ENCODE data around the gene SCN8A.

Gene SCN8A

DNA sequence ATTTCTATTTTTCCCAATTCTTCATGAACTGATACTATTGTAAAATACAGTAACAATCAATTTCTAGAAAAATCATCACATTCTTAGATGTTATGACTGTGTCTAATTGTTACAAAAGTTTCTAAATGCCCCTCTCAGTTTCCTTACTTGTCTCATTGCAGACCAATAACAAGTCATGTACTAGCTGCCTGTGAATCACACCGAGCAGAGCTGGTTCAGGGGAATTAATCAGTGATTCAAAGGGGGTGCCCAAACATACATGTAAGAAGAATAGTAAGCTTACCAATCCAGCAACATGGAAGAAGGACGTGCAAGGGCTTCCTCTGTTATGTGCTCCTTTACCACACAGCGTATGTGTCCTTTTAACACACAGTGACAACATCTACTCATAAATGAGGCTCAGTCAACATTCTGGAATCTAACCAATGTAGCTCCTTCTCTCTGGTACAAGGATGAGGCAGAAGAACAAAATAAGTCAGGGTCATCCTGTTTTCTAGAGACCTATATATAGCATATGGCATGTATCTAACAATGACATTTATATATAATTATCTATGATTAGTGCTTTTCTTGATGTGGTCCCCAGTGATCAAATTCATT lies 126.4 kb downstream of the SCN8A start:
- no peak for DNase-seq

DNA sequence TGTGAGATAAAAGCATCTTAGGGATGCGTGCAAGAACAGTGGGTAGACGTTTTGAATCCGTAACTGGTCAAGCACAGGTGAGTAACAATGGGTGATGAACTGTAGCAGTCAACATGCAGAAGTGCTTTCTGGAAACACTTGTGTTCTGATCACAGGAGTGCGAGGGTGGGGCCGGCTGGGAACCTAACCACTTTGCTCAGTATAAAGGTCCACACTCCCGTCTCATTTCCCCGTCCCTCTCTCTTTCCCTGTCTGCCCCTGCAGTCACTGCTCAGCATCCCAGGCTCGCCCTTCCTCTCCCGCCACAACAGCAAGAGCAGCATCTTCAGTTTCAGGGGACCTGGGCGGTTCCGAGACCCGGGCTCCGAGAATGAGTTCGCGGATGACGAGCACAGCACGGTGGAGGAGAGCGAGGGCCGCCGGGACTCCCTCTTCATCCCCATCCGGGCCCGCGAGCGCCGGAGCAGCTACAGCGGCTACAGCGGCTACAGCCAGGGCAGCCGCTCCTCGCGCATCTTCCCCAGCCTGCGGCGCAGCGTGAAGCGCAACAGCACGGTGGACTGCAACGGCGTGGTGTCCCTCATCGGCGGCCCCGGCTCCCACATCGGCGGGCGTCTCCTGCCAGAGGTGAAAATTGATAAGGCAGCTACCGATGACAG lies 130.4 kb downstream of the SCN8A start:
- peak; percentile 54 for DNase-seq

DNA sequence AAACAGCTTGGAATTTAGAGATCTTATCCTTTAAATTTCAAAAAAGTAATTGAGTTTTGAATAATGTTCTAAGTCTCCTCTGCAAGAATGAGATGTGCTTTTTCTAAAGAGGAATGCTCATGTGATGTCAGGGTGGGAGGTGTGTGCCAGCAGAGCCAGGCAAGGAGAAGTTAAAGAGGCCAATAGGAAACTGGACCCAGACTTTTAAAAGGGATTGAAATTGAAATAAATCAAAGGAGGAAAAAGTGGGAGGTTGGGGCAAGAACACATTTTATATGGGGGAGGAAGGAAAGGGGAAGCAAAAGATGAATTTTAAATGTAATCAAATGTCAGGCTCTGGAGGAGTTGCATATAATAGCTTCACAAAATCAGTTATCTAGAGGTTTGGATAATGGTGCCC lies 131.4 kb downstream of the SCN8A start:
- no peak for DNase-seq

DNA sequence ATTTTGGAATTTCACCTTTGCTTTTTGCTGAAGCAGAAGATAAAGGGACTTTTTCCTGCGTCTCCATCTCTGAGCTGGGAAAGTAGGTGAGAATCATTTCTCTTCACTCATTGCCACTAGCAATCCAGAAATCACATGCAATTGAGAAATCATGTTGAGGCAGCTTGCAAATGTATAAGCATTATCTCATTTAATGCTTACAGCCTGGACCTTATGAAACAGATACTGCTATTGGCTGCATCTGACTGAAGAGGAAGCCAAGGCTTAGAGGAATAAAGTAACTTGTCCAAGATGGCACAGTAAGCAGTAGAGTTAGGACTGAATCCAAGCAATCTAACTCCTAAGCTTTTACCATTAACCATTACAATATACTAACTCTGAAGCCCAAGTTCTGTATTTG lies 135.1 kb downstream of the SCN8A start:
- DNase-seq = no peak

DNA sequence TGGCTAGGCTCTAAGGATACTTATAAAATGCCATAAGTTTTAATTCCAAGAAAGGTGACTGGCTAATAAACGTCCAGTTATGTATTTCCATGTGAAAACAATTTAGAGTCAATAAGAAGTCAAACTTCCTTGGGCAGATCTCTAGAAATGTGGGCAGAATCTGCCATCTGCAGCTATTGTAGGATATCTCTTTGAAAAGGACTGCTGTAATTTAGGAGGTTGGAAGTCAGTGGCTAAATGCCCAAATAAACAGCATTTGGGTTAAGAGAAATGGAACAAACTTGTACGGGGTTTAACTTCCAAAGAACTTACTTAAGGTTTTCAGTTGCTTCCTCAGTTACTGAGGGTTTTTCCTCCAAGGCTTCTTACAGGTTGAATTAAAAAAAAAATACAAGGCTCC lies 135.9 kb downstream of the SCN8A start:
- DNase-seq = no peak

DNA sequence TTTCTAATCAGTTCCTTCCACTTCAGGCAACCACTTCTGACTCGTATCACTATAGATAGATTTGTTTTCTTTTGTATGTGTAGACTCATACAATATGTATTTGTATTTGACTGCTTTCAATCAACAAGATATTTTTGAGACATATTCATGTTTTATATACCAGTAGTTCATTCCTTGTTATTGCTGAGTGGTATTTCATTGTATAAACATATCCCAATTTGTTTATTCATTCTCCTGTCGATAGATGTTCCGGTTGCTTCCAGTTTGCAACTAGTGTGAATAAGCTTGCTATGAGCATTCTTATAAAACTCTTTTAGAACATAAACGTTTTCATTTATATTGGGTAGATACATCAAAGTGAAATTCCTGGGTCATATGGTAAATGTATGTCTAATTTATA lies 138.3 kb downstream of the SCN8A start:
- DNase-seq = no peak

DNA sequence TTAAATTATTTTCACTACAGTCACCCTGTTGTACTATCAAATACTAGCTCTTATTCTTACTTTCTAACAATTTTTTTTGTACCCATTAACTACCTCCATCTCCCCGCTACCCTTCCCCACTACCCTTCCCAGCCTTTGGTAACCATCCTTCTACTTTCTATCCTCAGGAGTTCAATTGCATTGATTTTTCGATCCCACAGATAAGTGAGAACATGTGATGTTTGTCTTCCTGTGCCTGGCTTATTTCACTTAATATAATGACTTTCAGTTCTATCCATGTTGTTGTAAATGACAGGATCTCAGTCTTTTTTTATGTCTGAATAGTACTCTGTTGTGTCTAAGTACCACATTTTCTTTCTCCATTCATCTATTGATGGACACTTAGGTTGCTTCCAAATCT lies 139.7 kb downstream of the SCN8A start:
- DNase-seq = no peak

DNA sequence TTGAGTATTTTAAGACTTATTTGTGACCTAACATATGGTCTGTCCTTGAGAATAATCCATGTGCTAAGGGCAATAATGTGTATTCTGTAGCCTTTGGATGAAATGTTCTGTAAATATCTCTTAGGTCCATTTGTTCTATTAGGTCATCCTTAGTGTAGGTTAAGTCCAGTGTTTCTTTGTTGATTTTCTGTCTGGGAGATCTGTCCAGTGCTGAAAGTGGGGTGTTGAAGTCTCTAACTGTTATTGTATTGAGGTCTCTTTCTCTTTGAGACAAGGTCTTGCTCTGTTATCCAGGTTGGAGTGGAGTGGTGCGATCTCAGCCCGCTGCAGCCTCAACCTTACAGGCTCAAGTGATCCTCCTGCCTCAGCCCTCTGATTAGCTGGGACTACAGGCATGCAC lies 149.5 kb downstream of the SCN8A start:
- DNase-seq = no peak

DNA sequence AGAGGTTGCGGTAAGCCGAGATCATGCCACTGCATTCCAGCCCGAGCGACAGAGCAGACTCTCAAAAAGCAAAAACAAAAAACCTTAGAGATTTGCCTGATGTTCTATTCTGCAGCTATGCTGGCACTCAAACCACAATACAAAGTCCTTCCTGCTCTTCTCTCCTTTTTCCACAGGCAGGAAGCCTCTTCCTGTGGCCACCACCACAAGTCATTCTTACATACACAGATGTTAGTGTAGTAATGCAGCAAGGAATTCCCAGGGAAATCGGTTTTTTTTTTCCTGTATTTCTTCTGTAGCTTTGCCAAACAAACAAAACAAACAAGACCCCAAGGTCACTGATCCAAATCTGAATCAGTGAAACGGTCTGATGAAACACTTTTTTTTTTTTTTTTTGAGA lies 153.2 kb downstream of the SCN8A start:
- no peak for DNase-seq

DNA sequence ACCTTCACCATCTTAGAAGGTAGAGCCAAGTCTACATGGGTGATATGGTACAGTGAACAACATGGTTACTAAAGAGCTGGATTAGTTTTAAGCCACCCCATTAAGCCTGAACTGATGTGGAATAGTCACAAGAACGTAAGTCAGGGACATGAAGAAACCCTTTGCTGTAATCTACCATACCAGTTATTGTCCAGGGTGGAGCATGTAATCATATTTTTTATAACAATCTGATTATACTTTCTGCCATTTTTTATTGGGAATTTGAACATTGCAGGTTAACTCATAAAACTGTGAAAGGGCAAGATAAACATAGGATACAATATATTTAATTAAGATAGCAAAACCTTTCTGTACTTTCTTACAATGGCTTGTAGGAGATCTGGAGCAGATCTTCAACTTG lies 153.9 kb downstream of the SCN8A start:
- no peak for DNase-seq

DNA sequence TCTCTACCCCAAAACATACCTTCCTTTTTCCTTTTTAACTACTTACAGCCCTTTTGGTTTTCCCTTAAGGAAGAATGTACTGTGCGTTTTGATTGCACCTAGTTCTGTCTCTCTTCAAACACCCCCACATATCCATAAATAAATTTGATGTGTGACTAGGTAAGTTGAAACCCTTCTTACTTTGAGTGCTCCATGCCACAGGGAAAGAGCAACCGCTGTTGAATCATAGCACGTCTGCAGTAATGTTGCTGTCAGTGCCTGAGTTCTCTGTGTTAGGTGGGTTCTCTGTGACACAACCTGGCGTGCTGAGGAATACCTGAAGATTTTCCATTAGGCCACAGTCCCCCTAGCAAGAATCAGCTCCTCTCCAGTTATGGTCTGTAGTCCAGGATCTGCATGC lies 155.4 kb downstream of the SCN8A start:
- no peak for DNase-seq

DNA sequence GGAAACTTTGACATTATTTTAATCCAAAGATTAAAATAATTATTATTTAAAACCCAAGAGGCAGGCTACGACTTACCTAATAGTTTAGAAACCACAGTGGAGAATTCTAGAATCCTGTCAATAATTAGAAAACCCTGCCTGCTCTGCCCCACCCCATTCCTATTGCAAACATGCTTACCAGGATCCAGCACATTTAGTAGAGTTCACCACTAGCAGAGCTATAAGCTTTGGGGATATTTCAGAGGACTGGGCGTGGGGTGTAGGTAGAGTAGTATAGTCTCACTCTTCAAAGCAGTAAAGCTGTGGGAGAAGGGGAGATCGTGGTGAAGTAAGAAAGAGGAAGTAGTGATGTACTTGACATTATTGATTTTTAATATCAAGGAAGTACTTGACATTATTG lies 157.2 kb downstream of the SCN8A start:
- DNase-seq = no peak

DNA sequence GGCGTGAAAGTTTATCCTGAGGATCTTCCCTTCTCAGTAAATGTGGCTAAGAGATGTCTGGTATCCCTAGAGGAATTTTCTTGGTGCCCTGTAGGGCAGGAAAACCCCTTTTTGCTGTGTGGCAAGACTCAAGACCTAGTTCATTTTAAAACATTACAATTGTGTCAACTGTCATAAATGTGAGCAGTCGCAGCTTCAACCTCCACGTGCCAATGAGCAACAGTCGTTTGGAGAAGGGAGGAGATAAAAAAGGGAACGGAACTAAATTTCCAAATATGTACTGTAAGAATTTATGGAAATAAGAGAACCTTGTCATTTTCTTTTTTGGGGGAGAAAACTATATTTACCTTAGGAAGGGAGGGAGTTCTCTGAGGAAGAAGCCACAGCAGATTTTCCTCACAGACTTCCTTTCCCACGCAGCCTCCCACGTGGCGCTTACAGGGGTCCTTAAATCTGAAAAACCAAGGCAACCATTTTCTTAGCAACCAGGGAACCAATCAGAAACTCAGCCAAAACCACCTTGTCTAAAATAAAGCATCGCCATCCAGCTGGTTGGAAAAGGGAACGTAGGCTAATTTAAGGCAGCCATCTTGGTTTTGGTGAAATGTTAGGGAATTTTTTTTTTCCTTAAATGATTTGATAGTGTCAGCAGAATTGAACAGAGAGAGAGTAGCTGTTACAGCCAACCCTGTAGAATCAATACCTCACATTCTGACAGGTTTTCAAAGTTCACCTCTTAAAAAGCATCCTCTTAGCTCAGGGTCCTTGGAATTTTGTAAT lies 158.4 kb downstream of the SCN8A start:
- no peak for DNase-seq

DNA sequence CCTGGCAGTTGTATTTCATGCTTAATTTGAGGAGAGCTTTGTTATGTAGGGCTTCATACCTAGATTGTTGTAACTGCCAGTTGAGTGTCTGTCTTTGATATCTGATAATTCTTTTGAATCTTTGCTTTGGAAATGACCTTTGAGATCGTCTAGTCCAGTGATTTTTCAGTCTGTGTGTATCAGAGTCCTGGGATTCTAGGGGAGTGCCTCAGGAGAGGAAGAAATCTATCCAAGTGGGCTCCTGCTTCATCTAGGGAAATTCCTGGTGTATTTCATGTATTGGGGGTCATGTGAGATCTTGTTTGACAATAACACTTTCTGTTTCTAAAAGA lies 158.9 kb downstream of the SCN8A start:
- DNase-seq = no peak

DNA sequence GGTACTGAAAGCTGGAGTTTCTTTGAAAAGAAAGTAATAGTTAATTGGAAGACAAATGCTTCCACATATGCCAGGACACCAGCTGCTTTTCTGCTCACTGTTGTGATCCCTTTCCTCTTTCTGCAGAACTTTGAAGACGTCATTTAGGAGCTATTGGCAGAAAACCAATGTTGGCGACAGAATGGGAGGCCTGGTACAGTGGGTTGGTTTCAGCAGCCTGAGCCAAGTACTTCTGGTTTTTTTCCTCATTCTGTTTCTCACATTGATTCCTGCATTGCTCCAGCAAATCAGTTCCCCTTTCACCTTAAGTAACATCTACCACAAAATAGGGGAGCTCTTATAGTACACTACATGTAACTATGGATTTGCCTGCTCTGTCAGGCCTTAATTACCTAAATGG lies 160.6 kb downstream of the SCN8A start:
- no peak for DNase-seq

DNA sequence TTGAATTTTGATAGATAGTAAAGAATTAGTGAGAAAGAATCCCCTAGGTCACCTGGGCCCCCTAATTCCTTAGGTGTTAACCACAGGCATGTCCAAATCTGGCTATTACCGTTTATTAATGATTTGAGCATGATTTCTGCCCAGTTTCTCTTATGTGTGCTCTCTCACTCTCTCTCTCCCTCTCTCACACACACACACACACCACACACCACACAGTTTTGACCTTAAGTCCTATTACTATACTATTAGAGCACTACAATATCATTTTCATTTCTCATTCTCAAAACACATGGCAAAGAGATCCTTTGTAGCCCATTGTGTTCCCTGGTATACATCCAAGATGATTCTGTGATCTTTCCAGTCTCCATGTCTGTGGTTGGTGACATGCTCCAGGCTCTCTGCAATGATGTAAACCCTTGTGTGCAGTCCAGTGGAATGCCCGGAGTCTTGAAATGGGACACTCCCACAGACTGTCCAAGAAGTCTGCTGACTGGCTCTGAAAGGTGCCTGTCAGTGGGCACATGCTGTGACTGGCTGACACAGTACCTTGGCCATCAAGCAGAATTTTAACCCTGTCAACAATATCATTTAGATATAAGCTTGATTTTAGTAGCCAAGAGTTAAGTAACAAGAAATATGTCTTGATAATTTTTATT lies 161.3 kb downstream of the SCN8A start:
- peak; percentile 15 for DNase-seq

DNA sequence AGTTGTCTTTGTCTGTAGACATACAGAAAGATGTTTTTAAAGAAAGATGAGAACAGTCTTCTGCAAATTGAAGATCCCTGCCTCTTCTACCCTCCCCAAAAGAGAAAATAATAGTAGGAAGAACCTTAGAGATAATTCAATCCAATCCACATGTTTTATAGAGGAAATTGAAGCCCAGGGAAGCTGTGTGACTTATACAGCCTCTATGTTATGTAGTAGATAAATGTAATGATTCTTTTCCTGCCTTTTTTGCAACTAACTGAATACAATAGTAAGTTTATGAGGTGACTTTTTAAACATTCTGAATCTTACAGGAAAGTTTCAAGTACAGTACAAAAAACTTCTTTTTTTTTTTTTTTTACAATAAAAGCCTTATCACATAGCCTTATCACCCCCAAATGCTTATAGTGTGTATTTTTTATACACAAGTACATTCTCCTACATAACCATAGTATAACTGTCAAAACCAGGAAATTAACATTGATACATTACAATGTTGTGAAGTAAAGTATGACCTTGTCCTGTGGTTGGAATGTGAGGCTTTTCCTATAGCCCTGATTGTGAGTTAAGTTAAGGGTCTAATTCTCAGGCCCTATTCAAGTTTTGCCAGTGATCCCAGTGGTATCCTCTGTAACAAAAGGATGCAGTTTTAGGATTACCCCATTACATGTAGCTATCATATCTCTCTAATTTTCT lies 163.1 kb downstream of the SCN8A start:
- no peak for DNase-seq

DNA sequence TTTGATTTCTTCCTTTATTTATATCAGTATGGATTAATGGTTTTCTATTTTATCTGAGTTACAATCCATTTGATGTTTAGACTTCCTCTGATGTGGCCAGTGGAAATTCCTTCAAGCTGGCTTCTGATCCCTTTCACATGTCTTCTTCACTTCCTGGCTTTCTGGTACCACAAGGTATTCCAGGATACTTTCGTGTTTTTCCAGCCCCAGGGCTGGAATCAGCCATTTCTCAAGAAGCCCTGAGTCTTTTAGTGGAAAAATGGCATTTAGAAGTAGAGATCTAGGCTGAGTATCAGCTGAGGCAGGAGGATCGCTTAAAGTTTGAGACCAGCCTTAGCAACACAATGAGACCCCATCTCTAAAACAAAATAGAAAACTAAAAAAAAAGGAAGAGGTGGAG lies 164.2 kb downstream of the SCN8A start:
- DNase-seq = no peak

DNA sequence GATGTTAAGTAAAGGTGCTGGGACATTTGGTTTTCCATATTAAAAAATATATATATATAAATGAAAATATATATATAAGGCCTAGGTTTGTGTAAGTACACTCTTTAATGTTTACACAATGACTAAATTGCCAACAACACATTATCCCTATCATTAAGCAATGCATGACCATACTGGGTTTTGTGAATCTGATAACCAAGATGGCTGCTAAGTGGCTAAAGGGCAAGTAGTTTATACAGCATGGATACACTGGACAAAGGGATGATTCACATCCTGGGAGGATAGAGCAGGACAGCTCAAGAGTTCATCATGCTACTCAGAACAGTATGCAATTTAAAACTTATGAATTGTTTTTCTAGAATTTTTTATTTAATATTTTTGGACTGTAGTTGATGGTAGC lies 168.1 kb downstream of the SCN8A start:
- no peak for DNase-seq

DNA sequence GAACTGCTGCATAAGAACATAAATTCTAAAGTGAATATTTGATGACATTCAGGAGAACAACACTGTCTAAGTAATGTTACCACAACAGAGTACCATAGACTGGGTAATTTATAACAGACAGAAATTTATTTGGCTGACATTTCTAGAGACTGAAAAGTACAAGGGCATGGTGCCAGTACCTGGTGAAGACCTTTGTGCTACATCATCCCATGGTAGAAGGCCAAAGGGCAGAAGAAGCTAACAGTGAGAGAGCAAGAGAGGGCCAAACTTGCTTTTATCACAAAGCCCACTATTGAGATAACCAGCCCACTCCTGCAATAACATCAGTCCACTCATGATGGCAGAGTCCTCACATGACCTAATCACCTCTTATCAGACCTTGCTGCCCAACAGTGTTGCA lies 168.7 kb downstream of the SCN8A start:
- DNase-seq = no peak

DNA sequence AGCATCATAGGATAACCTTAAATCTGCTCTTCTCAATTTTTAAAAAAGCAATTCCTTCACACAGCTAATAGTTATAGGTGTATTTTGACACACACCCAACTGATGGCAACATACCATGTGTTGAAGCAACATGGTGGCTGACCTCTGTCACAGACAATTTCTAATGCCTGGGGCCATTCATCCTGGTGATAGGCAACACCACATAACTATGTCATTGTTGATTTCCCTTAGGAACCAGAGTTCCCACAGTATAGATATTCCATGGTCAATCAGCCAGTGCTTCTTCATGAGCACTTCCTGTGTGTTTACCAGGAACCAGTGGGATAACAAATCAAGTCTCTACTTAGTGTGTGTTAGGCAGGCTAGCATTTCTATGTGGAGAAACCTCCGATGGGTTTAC lies 169.2 kb downstream of the SCN8A start:
- DNase-seq = no peak

DNA sequence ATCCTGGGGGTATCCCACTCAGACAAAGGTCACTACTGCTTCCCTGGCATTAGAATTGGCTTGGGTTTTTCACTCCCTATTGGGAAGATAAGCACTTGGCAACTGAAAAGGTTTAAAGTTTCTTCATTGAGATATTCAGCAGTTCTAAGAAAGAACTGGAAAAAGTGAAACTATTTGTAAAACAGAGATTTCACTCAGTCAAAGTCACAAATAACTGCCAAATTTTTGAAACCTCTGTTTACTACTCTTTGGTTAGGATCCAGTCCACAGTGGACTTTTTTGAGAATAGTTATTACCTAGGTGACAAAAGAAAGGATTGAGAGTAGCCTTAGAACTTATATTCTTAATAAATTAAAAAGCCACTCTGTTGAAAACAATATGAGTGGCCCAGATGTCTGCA lies 172.7 kb downstream of the SCN8A start:
- DNase-seq = no peak

DNA sequence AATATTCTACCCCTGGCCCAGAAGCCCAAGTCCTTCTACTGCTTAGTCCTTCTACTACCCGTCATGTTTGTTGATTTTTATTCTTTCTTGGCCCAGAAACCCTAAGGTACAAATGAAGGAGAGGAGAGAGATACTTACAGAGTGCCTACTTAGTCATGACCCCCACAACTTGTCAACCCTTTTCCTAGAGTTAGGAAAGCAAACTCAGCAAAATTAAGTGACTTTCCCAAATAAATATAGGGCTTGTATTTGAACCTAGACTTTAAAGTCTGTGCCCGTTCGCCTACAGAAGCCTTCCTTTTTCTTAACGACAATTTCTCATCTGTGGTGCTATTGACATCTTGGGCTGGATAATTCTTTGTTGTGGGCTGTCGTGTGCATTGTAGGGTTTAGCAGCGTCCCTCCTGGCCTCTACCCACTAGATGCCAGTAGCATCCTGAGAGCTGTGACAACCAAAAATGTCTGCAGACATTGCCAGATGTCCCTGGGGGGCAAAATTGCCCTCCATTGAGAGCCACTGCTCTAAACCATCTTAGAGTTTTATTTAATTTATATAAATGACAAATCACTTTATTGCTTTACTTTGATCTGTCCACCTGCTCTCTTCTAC lies 175.1 kb downstream of the SCN8A start:
- no peak for DNase-seq

All from right kidney (tissue), 1 donor.